Measurements from ENCODE around the gene C5.
"Not testable (repeated sequence)": the region's sequence is repeated elsewhere in the genome, so short reads cannot be mapped to it uniquely, and the experiment has no call there.

Gene C5

DNA sequence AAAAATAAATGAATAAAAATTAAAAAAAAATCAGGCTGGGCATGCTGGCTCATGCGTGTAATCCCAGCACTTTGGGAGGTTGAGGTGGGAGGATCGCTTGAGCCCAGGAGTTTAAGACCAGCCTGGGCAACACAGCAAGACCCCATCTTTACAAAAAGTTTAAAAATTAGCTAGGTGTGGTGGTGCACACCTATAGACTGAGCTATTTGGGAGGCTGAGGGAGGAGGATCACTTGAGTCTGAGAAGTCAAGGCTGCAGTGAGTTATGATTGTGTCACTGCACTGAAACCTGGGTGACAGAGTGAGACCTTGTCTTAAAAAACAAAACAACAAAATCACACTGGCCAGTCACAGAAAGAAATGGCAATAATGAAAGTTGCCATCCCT, 21.3 kb upstream of the C5 start:
- H3K36me3 Mint-ChIP-seq (ENCODE audit: insufficient read depth): peaks cover 27% of the 10 kb centered on the region

DNA sequence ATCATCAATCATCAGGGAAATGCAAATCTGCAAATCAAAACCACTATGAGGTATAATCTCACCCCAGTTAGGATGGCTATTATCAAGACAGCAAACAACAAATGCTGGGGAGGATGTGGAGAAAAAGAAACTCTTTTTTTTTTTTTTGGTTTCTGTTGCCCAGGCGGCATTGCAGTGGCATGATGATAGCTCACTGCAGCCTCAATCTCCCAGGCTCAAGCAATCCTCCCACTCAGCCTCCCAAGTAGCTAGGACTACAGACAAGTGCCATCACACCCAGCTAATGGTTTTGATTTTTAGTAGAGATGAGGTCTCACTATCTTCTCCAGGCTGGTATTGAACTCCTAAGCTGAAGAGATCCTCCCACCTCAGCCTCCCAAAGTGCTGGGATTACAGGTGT, 19.3 kb upstream of the C5 start:
- no peak overlapping the region for H3K4me3 Mint-ChIP-seq
- DNase-seq (ENCODE audit: low spot score in 2 of 2) (no peak), ATAC-seq (replicated peaks; ENCODE audit: extremely low read depth, poor library complexity, severe bottlenecking) (no peak)
- H3K9me3 Mint-ChIP-seq: no peaks in the 10 kb centered on the region
- no peaks in the 10 kb centered on the region for H3K27me3 Mint-ChIP-seq
- H3K36me3 Mint-ChIP-seq (ENCODE audit: insufficient read depth): peaks cover 14% of the 10 kb centered on the region
- peaks cover 15% of the 10 kb centered on the region for H3K4me1 Mint-ChIP-seq
- H3K27ac Mint-ChIP-seq (ENCODE audit: low read depth): no peak overlapping the region

More for the DNA sequence above, 21.3 kb upstream of the C5 start:
- DNase-seq (ENCODE audit: low spot score in 2 of 2) (no peak), ATAC-seq (replicated peaks; ENCODE audit: extremely low read depth, poor library complexity, severe bottlenecking) (no peak)
- Mint-ChIP-seq H3K27me3 (no peaks in the 10 kb centered on the region), H3K4me3 (peak overlapping the region; percentile 99), H3K4me1 (peaks cover 32% of the 10 kb centered on the region), H3K9me3 (no peaks in the 10 kb centered on the region), H3K27ac (ENCODE audit: low read depth) (peak overlapping the region; percentile 87)

DNA sequence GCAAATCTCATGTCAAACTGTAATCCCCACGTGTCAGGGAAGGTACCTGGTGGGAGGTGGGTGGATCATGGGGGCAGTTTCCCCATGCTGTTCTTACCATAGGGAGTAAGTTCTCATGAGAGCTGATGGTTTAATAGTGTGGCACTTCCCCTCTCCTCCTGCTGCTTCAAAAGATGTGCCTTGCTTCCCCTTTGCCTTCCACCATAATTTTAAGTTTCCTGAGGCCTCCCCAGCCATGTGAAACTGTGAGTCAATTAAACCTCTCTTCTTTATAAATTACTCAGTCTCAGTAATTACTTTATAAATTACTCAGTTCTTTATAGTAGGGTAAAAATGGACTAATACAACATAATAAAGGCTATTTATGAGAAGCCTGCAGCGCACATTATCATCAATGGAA, 17.6 kb upstream of the C5 start:
- Mint-ChIP-seq H3K27ac (ENCODE audit: low read depth) (no peak overlapping the region), H3K36me3 (ENCODE audit: insufficient read depth) (peaks cover 8% of the 10 kb centered on the region), H3K4me1 (peaks cover 13% of the 10 kb centered on the region), H3K27me3 (no peaks in the 10 kb centered on the region), H3K9me3 (no peaks in the 10 kb centered on the region), H3K4me3 (no peak overlapping the region)
- ATAC-seq (replicated peaks; ENCODE audit: extremely low read depth, poor library complexity, severe bottlenecking) (no peak), DNase-seq (ENCODE audit: low spot score in 2 of 2) (no peak)

DNA sequence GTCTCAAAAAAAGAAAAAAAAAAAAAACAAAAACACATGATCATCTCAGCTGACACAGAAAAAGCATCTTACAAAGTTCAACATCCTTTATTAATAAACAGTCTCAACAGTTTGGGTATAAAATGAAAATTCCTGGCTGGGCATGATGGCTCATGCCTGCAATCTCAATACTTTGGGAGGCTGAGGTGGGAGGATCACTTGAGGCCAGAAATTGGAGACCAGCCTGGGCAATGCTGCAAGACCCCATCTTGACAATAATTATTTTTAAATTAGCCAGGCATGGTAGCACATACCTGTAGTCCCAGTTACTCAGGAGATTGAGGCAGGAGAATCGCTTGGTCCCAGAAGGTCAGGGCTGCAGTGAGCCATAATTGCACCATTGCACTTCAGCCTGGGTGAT, 16.8 kb upstream of the C5 start:
- H3K9me3 Mint-ChIP-seq: no peaks in the 10 kb centered on the region
- no peaks in the 10 kb centered on the region for H3K27me3 Mint-ChIP-seq
- H3K36me3 Mint-ChIP-seq (ENCODE audit: insufficient read depth): peaks cover 4% of the 10 kb centered on the region
- no peak overlapping the region for H3K4me3 Mint-ChIP-seq
- ATAC-seq (replicated peaks; ENCODE audit: extremely low read depth, poor library complexity, severe bottlenecking) (no peak), DNase-seq (ENCODE audit: low spot score in 2 of 2) (no peak)
- H3K4me1 Mint-ChIP-seq: peaks cover 14% of the 10 kb centered on the region
- no peak overlapping the region for H3K27ac Mint-ChIP-seq (ENCODE audit: low read depth)

DNA sequence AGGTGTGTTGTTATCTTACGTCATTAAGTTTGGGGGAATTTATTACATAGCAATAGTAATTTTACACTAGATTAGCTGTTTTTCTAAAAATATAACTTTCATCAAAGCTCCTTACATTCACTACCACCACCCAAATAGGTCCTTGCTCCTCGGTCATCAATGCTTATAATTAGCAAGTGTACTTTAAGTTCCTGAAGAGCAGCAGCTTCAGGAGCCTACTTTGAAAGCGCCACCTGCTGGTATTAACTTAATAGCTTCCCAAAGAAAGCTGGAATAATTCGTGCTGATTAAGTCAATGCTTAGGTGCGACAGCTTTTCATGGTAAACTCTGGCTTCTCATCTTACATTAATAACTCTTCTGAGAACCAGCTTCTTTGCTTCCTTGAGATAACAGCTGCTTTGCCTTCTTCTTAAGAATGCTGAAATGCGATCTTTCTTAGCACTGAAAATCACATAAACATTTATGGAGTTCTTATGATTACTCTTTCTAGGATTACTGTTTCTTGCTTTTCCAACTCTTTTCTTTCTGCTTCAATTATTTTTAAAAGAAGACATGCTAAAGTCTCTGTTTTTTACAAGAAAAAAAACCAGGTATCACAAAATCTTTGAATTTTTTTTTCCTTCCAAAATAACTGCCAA, 10.0 kb upstream of the C5 start:
- H3K27me3 Mint-ChIP-seq: no peaks in the 10 kb centered on the region
- H3K4me3 Mint-ChIP-seq: no peak overlapping the region
- H3K9me3 Mint-ChIP-seq: no peaks in the 10 kb centered on the region
- DNase-seq (ENCODE audit: low spot score in 2 of 2) (no peak), ATAC-seq (replicated peaks; ENCODE audit: extremely low read depth, poor library complexity, severe bottlenecking) (no peak)
- peaks cover 13% of the 10 kb centered on the region for H3K4me1 Mint-ChIP-seq
- no peak overlapping the region for H3K27ac Mint-ChIP-seq (ENCODE audit: low read depth)
- H3K36me3 Mint-ChIP-seq (ENCODE audit: insufficient read depth): no peaks in the 10 kb centered on the region

DNA sequence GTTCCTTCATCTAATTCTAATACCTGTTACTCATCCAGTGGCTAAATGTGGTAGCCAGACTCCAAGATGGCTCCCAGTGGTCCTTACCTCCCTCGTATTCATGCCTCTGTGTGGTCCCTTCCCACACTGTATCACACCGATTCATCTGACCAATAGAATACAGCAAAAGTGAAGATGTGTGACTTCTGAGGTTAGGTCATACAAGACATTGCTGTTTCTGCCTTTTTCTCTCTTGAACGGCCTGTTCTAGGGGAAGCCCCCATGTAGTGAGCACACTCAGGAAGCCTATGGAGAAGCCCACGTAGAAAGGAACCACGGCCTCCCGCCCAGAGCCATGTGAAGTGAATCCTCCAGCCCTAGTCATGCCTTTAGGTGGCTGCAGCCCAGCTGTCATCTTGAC, 9.4 kb upstream of the C5 start:
- Mint-ChIP-seq H3K27ac (ENCODE audit: low read depth) (no peak overlapping the region), H3K4me1 (peaks cover 13% of the 10 kb centered on the region), H3K27me3 (no peaks in the 10 kb centered on the region), H3K4me3 (no peak overlapping the region), H3K36me3 (ENCODE audit: insufficient read depth) (no peaks in the 10 kb centered on the region), H3K9me3 (no peaks in the 10 kb centered on the region)
- no peak for ATAC-seq (replicated peaks; ENCODE audit: extremely low read depth, poor library complexity, severe bottlenecking)
- no peak for DNase-seq (ENCODE audit: low spot score in 2 of 2)

DNA sequence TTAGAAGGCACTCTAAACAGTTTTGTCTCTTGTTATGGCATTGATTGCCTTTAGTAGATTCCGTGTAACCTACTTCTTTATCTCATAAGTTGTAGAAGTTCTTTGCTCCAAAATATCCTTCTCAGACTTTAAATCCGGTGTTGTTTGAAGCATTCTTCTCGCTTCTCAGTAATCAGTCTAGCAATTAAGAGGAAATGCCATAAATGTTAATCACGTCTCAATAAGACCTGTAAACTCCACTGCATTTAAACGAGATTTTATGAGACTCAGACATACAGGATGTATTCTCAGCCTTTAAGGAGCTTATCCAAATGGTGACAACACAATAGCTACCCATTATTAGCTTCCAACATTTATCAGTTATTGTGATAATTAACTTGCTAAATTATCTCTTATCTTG, 7.7 kb upstream of the C5 start:
- H3K9me3 Mint-ChIP-seq: no peaks in the 10 kb centered on the region
- H3K4me3 Mint-ChIP-seq: no peak overlapping the region
- DNase-seq (ENCODE audit: low spot score in 2 of 2) (no peak), ATAC-seq (replicated peaks; ENCODE audit: extremely low read depth, poor library complexity, severe bottlenecking) (no peak)
- no peaks in the 10 kb centered on the region for H3K27me3 Mint-ChIP-seq
- H3K4me1 Mint-ChIP-seq: peaks cover 7% of the 10 kb centered on the region
- no peaks in the 10 kb centered on the region for H3K36me3 Mint-ChIP-seq (ENCODE audit: insufficient read depth)
- no peak overlapping the region for H3K27ac Mint-ChIP-seq (ENCODE audit: low read depth)

DNA sequence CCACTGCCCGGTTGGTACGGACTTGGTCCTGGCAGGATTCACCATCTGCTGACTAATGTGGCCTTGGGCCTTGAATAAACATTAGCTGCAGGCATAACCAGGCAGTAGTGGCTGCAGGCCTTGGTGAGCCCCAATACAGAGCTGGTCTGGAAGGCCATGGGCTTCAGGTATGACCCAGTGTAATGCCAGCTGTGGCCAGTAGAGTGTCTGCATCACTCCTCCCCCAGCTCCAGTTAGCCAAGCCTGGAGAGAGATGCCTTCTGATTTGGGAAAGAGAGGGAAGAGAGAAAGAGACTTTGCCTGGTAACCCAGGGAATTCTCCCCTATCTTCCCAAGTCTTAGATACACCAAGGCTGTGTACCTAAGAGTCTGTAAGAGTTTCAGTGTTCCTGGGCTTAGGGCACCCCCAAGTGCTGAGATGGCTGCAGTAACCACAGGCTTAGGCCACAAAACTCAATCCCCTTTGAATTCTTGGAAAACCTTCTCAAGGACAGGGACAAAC, 5.6 kb upstream of the C5 start:
- Mint-ChIP-seq H3K4me1 (no peaks in the 10 kb centered on the region), H3K27me3 (no peaks in the 10 kb centered on the region), H3K36me3 (ENCODE audit: insufficient read depth) (no peaks in the 10 kb centered on the region), H3K9me3 (no peaks in the 10 kb centered on the region), H3K4me3 (no peak overlapping the region), H3K27ac (ENCODE audit: low read depth) (no peak overlapping the region)
- DNase-seq (ENCODE audit: low spot score in 2 of 2) (no peak), ATAC-seq (replicated peaks; ENCODE audit: extremely low read depth, poor library complexity, severe bottlenecking) (no peak)

DNA sequence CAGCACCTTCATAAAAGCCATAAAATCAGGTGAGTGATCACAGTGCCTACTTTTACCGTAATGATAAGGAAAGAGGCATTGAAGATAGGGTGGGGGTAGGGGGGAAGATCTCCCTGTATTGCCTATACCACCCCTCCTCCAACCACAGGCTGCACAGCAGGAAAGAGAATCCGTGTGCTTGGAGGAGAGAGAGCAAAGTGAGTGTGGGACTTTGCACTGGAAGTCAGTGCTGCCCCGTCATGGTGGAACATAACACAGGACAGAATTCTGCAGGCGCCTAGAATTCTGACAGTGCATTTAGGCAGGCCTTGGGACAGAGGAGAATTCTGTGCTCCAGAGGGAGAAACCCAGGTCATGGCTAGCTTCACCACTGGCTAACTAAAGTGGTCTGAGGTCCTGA, 3.5 kb upstream of the C5 start:
- no peaks in the 10 kb centered on the region for H3K36me3 Mint-ChIP-seq (ENCODE audit: insufficient read depth)
- H3K4me3 Mint-ChIP-seq: no peak overlapping the region
- no peak overlapping the region for H3K27ac Mint-ChIP-seq (ENCODE audit: low read depth)
- no peaks in the 10 kb centered on the region for H3K9me3 Mint-ChIP-seq
- DNase-seq (ENCODE audit: low spot score in 2 of 2): no peak
- H3K27me3 Mint-ChIP-seq: no peaks in the 10 kb centered on the region
- H3K4me1 Mint-ChIP-seq: no peaks in the 10 kb centered on the region
- ATAC-seq (replicated peaks; ENCODE audit: extremely low read depth, poor library complexity, severe bottlenecking): no peak

DNA sequence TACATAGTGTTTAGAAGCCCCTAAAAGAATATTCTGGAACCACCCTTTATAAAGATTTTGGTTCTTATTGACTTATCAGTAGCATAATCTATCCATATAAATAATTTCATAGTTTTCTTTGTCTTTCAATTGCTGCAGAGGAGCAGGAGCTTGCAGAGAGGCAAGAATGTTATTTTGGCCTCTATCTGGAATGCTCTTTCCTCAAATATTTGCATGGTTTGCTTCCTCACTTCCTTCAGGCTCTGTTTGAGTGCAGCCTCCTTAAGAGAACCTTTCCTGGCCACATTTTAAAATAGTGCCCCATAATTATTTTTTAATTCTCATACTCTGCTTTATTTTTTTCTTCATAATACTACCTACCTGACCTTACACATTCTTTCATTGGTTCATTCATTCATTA, 1.5 kb downstream of the C5 start:
- Mint-ChIP-seq H3K9me3 (no peaks in the 10 kb centered on the region), H3K27me3 (no peaks in the 10 kb centered on the region), H3K27ac (ENCODE audit: low read depth) (no peak overlapping the region), H3K36me3 (ENCODE audit: insufficient read depth) (no peaks in the 10 kb centered on the region), H3K4me1 (no peaks in the 10 kb centered on the region), H3K4me3 (no peak overlapping the region)
- ATAC-seq (replicated peaks; ENCODE audit: extremely low read depth, poor library complexity, severe bottlenecking) (no peak), DNase-seq (ENCODE audit: low spot score in 2 of 2) (no peak)

DNA sequence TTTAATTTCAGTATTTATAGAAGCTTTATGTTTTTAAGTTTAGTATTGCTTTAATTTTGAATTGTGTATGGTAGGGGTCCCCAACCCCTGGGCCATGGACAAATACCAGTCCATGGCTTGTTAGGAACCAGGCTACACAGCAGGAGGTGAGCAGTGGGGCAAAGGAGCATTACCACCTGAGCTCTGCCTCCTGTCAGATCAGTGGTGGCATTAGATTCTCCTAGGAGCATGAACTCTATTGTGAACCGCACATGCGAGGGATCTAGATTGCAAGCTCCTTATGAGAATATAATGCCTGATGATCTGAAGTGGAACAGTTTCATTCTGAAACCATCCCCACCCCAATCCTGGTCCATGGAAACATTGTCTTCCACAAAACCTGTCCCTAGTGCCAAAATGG, 1.9 kb downstream of the C5 start:
- Mint-ChIP-seq H3K36me3 (ENCODE audit: insufficient read depth) (no peaks in the 10 kb centered on the region), H3K27ac (ENCODE audit: low read depth) (no peak overlapping the region), H3K4me3 (no peak overlapping the region), H3K4me1 (no peaks in the 10 kb centered on the region), H3K9me3 (no peaks in the 10 kb centered on the region), H3K27me3 (no peaks in the 10 kb centered on the region)
- no peak for DNase-seq (ENCODE audit: low spot score in 2 of 2)
- ATAC-seq (replicated peaks; ENCODE audit: extremely low read depth, poor library complexity, severe bottlenecking): no peak

DNA sequence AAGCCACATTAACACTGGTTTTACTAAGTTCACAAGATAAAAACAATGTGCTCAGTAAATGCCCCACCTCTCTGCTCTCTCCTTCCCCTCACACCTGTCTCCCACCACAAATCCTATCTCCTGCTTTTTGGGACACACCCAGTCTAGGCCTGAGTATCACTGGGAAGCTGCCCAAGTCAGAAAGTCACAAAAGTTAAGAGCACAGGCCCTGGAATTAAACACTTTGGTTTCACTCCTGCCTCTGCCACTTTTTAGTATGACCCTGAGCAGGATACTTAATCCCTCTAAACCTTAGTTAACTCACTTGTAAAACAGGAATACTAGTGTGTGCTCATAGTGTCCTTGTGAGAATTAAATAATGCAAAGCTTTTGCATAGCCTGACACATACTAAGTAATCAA, 11.3 kb downstream of the C5 start:
- DNase-seq (ENCODE audit: low spot score in 2 of 2): no peak
- Mint-ChIP-seq H3K9me3 (no peaks in the 10 kb centered on the region), H3K4me1 (no peaks in the 10 kb centered on the region), H3K4me3 (no peak overlapping the region), H3K36me3 (ENCODE audit: insufficient read depth) (peaks cover 3% of the 10 kb centered on the region), H3K27ac (ENCODE audit: low read depth) (no peak overlapping the region), H3K27me3 (no peaks in the 10 kb centered on the region)
- ATAC-seq (replicated peaks; ENCODE audit: extremely low read depth, poor library complexity, severe bottlenecking): no peak

DNA sequence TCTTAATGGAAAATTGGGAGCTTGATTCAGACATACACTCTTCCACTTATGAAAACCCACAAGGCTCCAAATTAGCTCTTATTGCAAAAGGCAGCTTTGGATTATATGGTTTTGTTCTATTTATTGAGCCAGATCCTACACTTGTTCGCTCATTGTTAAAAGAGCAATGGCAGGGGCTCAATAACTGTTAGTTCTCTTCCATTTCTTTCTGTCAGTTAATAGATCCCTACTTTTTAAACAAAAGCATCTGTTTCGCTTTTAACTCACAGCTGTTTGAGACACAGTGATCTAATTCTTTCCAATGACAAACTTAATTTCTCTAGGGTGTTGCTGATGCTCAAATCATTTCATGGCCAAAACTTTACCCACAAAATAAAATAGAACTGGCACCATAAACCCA, 11.7 kb downstream of the C5 start:
- no peak overlapping the region for H3K4me3 Mint-ChIP-seq
- no peaks in the 10 kb centered on the region for H3K4me1 Mint-ChIP-seq
- no peaks in the 10 kb centered on the region for H3K27me3 Mint-ChIP-seq
- ATAC-seq (replicated peaks; ENCODE audit: extremely low read depth, poor library complexity, severe bottlenecking) (no peak), DNase-seq (ENCODE audit: low spot score in 2 of 2) (no peak)
- no peak overlapping the region for H3K27ac Mint-ChIP-seq (ENCODE audit: low read depth)
- peaks cover 3% of the 10 kb centered on the region for H3K36me3 Mint-ChIP-seq (ENCODE audit: insufficient read depth)
- no peaks in the 10 kb centered on the region for H3K9me3 Mint-ChIP-seq

DNA sequence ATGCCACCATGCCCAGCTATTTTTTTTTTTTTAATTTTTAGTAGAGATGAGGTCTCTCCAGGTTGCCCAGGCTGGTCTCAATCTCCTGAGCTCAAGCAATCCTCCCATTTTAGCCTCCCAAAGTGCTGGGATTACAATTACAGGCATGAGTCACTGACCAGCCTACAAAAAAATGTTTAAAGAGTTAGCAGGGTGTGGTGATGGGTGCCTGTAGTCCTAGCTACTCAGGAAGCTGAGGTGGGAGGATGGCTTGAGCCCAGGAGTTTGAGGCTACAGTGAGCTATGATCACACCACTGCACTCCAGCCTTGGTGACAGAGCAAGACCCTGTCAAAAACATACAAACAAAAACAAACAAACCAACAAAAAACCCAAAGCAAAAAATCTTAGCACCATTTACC, 14.4 kb downstream of the C5 start:
- ATAC-seq (replicated peaks; ENCODE audit: extremely low read depth, poor library complexity, severe bottlenecking); H3K4me3 Mint-ChIP-seq; DNase-seq (ENCODE audit: low spot score in 2 of 2); H3K4me1 Mint-ChIP-seq; H3K27me3 Mint-ChIP-seq; H3K27ac Mint-ChIP-seq (ENCODE audit: low read depth); H3K9me3 Mint-ChIP-seq; H3K36me3 Mint-ChIP-seq (ENCODE audit: insufficient read depth): not testable (repeated sequence)

Measured in central memory CD8-positive, alpha-beta T cell (primary cell).